Progenitor cell of endocrine pancreas (in vitro differentiated cells): ENCODE results near the gene ASZ1. TPM values are rescaled to one million over a fixed set of nuclear protein-coding genes. Genes with fewer than 3 reads are reported as not detected.

Experiments
- DNase-seq: peaks from one replicate; pipeline ENCODE4 v3.0.0; 2021; ENCODE audit warnings: low spot score; ENCODE audit not compliant: unreplicated experiment
- H3K27ac Mint-ChIP-seq: 2 replicates; pipeline ENCODE4 v1.8.0; 2021; ENCODE audit warnings: mild to moderate bottlenecking, moderate library complexity, mixed read lengths
- H3K27me3 Mint-ChIP-seq: 2 replicates; pipeline ENCODE4 v1.8.0; 2021; ENCODE audit warnings: mixed read lengths
- H3K36me3 Mint-ChIP-seq: 2 replicates; pipeline ENCODE4 v1.8.0; 2022; ENCODE audit warnings: mixed read lengths; ENCODE audit not compliant: insufficient read depth
- H3K4me1 Mint-ChIP-seq: 2 replicates; pipeline ENCODE4 v1.8.0; 2021; ENCODE audit warnings: low read depth, mixed read lengths
- H3K4me3 Mint-ChIP-seq: 2 replicates; pipeline ENCODE4 v1.8.0; 2021; ENCODE audit warnings: low read depth, mild to moderate bottlenecking, moderate library complexity, mixed read lengths
- H3K9me3 Mint-ChIP-seq: 2 replicates; pipeline ENCODE4 v1.8.0; 2021; ENCODE audit warnings: low read depth, mixed read lengths
- total RNA-seq: library from RNA; stranded (reverse); gene quantifications from 2 replicates; pipeline ENCODE4 v1.2.1, GENCODE V29; 2021
- TF ChIP-seq, protein P1 (sequence below): fragments of 200-600 bp; sonication (generic); IDR thresholded peaks from one replicate; pipeline ENCODE4 v1.5.0; 2021; ENCODE audit warnings: antibody characterized with exemption, mild to moderate bottlenecking; ENCODE audit not compliant: unreplicated experiment

ASZ1 gene
- total RNA-seq, 1 donor from 2014 or later = not detected

DNA sequence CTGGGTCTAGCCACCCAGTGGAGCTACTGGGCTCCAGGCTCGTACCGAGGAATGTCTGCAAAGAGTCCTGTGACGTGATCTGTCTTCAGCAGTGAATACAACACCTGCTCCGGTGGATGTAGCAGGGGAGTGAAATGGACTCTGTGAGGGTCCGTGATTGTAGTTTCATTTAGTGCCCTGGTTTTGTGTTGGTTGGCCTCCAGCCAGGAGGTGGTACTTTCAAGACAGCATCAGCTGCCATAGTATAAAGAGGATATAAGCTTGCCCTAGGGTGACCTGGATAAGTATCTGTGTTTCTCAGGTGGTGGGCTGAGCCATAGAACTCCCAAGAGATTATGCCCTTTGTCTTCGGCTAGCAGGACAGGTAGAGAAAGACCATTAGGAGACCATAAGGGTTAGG lies 79.8 kb downstream of the ASZ1 start:
- Mint-ChIP-seq H3K4me1 (peaks cover 1% of the 10 kb centered on the region), H3K9me3 (no peaks in the 10 kb centered on the region), H3K4me3 (no peak overlapping the region), H3K36me3 (no peaks in the 10 kb centered on the region), H3K27me3 (peaks cover 10% of the 10 kb centered on the region), H3K27ac (no peak overlapping the region)
- TF ChIP-seq, protein P1, sequence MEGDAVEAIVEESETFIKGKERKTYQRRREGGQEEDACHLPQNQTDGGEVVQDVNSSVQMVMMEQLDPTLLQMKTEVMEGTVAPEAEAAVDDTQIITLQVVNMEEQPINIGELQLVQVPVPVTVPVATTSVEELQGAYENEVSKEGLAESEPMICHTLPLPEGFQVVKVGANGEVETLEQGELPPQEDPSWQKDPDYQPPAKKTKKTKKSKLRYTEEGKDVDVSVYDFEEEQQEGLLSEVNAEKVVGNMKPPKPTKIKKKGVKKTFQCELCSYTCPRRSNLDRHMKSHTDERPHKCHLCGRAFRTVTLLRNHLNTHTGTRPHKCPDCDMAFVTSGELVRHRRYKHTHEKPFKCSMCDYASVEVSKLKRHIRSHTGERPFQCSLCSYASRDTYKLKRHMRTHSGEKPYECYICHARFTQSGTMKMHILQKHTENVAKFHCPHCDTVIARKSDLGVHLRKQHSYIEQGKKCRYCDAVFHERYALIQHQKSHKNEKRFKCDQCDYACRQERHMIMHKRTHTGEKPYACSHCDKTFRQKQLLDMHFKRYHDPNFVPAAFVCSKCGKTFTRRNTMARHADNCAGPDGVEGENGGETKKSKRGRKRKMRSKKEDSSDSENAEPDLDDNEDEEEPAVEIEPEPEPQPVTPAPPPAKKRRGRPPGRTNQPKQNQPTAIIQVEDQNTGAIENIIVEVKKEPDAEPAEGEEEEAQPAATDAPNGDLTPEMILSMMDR = no peak
- DNase-seq = no peak

DNA sequence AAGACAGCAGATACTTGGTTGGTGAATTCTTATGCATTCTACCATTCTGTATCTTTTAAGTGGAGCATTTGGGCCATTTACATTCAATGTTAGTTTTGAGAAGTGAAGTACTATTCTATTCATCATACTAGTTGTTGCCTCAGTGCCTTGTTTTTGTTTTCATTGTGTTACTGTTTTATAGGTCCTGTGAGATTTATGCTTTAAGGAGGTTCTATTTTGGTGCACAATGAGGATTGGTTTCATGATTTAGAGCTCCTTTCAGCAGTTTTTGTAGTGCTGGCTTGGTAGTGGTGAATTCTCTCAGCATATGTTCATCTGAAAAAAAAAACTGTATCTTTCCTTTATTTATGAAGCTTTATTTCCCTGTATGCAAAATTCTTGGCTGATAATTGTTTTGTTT lies 81.1 kb downstream of the ASZ1 start:
- Mint-ChIP-seq H3K27me3 (peaks cover 10% of the 10 kb centered on the region), H3K9me3 (no peaks in the 10 kb centered on the region), H3K36me3 (no peaks in the 10 kb centered on the region), H3K4me3 (no peak overlapping the region), H3K27ac (no peak overlapping the region), H3K4me1 (peaks cover 1% of the 10 kb centered on the region)
- TF ChIP-seq, protein P1 = no peak
- DNase-seq = no peak

DNA sequence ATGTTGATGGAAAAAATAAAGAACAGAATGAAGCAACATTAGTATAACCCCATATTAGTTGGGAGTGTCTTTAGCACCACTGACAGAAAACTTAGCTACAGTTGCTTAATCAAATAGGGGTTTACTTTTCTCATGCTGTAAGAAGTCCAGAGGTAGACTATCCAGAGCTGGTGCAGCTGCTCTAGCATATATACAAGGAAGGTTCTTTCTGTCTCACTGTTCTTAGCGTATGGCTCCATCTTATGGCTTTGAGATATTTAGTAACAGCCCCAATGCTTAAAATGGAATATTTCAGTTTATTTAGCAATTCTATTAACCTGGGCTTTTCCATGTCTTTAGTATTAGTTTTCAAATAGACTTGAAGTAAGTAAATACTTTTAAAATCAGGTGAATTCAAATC lies 89.3 kb downstream of the ASZ1 start:
- Mint-ChIP-seq H3K36me3 (no peaks in the 10 kb centered on the region), H3K27me3 (peaks cover 21% of the 10 kb centered on the region), H3K27ac (no peak overlapping the region), H3K4me3 (no peak overlapping the region), H3K9me3 (no peaks in the 10 kb centered on the region), H3K4me1 (no peaks in the 10 kb centered on the region)
- DNase-seq = no peak
- TF ChIP-seq, protein P1 = no peak

DNA sequence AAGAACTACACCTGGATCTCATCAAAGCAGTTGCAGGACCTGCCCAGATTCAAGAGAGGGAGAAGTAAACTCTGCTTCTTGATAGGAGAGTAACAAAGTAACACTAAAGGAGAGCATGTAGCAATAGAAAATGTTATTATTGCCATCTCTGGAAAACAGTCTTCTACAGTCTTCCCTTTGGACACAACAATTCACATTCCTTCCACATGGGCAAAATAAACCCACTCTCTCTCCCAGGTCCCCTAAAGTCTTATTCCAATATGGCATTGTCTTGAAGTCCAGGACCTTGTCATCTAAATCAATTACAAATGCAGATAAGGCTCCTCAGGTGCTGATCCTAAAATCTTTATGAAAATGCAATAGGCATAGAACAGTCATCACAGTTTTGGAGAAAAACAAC lies 94.1 kb downstream of the ASZ1 start:
- TF ChIP-seq, protein P1 = peak; percentile 31
- H3K4me3 Mint-ChIP-seq = no peak overlapping the region
- no peaks in the 10 kb centered on the region for H3K4me1 Mint-ChIP-seq
- peaks cover 11% of the 10 kb centered on the region for H3K9me3 Mint-ChIP-seq
- H3K27ac Mint-ChIP-seq = no peak overlapping the region
- no peak for DNase-seq
- H3K27me3 Mint-ChIP-seq = peaks cover 59% of the 10 kb centered on the region
- H3K36me3 Mint-ChIP-seq = no peaks in the 10 kb centered on the region

DNA sequence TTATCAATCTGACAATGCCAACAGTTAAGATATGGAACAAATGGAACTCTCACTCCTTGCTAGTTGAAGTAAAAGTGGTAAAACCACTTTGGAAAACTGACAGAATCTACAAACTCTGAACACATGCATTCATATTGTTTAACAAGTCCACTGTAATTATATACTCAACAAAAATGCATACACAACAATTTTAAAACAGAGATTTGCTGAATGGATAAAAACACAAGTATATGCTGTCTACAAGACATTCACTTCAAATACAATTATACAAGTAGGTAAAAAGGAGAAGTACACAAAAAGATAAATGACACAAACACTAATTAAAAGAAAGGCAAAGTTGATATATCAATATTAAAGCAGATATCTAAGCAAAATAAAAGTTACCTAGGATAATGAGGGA lies 95.3 kb downstream of the ASZ1 start:
- H3K36me3 Mint-ChIP-seq = peaks cover 3% of the 10 kb centered on the region
- peaks cover 60% of the 10 kb centered on the region for H3K27me3 Mint-ChIP-seq
- H3K9me3 Mint-ChIP-seq = peaks cover 16% of the 10 kb centered on the region

More for the DNA sequence above, 95.3 kb downstream of the ASZ1 start:
- Mint-ChIP-seq H3K4me1 (no peaks in the 10 kb centered on the region), H3K4me3 (no peak overlapping the region), H3K27ac (no peak overlapping the region)
- DNase-seq = no peak
- TF ChIP-seq, protein P1 = no peak
